Neural crest cell (in vitro differentiated cells): ENCODE measurements around the gene RNPEPL1. TPM values are rescaled to one million over a fixed set of nuclear protein-coding genes. Genes with fewer than 3 reads are reported as not detected.

Experiments
- DNase-seq: peaks from one replicate; pipeline ENCODE4 v3.0.0; 2021; ENCODE audit warnings: low read depth, mixed read lengths, low spot score
- H3K27ac Mint-ChIP-seq: one replicate; pipeline ENCODE4 v1.8.0; 2021; ENCODE audit warnings: mild to moderate bottlenecking, mixed read lengths; ENCODE audit not compliant: unreplicated experiment
- H3K27me3 Mint-ChIP-seq: 2 replicates; pipeline ENCODE4 v1.8.0; 2021; ENCODE audit warnings: low read depth, mild to moderate bottlenecking, mixed read lengths
- H3K36me3 Mint-ChIP-seq: 2 replicates; pipeline ENCODE4 v1.8.0; 2021; ENCODE audit warnings: low read depth, mild to moderate bottlenecking, mixed read lengths
- H3K4me1 Mint-ChIP-seq: 2 replicates; pipeline ENCODE4 v1.8.0; 2021; ENCODE audit warnings: mixed read lengths
- H3K4me3 Mint-ChIP-seq: one replicate; pipeline ENCODE4 v1.8.0; 2021; ENCODE audit warnings: mild to moderate bottlenecking, mixed read lengths
- H3K9me3 Mint-ChIP-seq: 2 replicates; pipeline ENCODE4 v1.8.0; 2021; ENCODE audit warnings: mixed read lengths
- CTCF ChIP-seq: fragments of 200-600 bp; sonication (generic); conservative IDR thresholded peaks from 2 replicates; pipeline ENCODE4 v1.5.0; 2021; ENCODE audit warnings: antibody characterized with exemption, mild to moderate bottlenecking
- total RNA-seq: library from RNA; stranded (reverse); gene quantifications from 2 replicates; pipeline ENCODE4 v1.2.1, GENCODE V29; 2021

The RNPEPL1 gene
- total RNA-seq, 1 donor from 2014 or later, result 36.1 TPM

GRCh38 chr2:240570531-240571313 lies 2.4 kb downstream of the RNPEPL1 start:
- Mint-ChIP-seq H3K27me3 (peaks cover 8% of the 10 kb centered on the region), H3K4me3 (peak overlapping the region; percentile 58), H3K36me3 (no peaks in the 10 kb centered on the region), H3K4me1 (peaks cover 16% of the 10 kb centered on the region), H3K27ac (no peak overlapping the region), H3K9me3 (no peaks in the 10 kb centered on the region)
- TF ChIP-seq CTCF, result no peak
- DNase-seq, result no peak

DNA sequence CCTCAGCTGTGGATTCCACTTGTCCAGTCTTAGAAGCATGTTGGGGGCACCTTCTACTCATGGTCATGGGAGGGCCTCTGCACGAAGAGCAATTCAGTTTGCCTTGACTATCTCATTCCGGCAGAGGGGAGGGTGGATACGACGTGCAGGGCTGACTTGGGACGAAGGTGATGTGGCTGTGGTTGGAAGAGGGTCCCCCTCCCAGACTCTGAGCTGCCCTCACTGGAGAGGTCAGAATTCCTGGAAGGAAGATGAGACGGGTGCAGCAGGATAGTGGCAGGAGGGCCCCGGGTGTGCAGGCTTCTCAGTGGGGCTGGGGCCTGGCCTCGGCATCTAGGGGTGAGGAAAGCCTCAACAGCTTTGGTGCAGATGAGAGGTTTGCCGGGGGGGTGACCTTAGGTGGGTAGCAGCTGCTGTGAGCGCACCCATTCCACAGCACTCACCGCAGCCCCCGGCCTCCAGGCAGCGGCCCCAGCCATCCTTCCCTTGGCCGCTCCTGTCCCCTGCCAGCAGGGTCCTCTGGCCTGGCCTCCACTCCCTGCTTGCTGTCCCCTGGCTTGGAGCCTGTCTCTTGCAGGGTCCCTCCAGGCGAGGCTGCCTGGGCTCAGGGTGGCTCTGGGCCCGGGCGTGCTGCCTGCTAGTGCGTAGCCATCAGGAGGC lies 3.2 kb downstream of the RNPEPL1 start:
- H3K4me3 Mint-ChIP-seq, result peak overlapping the region; percentile 58
- TF ChIP-seq CTCF, result no peak
- no peaks in the 10 kb centered on the region for H3K9me3 Mint-ChIP-seq
- no peak overlapping the region for H3K27ac Mint-ChIP-seq
- no peak for DNase-seq
- H3K4me1 Mint-ChIP-seq, result peaks cover 16% of the 10 kb centered on the region
- peaks cover 8% of the 10 kb centered on the region for H3K27me3 Mint-ChIP-seq
- H3K36me3 Mint-ChIP-seq, result no peaks in the 10 kb centered on the region

GRCh38 chr2:240572141-240573031 lies 4.1 kb downstream of the RNPEPL1 start:
- no peak for DNase-seq
- peak overlapping the region; percentile 15 for H3K4me3 Mint-ChIP-seq
- no peak for TF ChIP-seq CTCF
- peaks cover 12% of the 10 kb centered on the region for H3K4me1 Mint-ChIP-seq
- no peaks in the 10 kb centered on the region for H3K36me3 Mint-ChIP-seq
- H3K9me3 Mint-ChIP-seq, result no peaks in the 10 kb centered on the region
- H3K27me3 Mint-ChIP-seq, result peaks cover 4% of the 10 kb centered on the region
- no peak overlapping the region for H3K27ac Mint-ChIP-seq

- Mint-ChIP-seq H3K27ac (no peak overlapping the region), H3K9me3 (no peaks in the 10 kb centered on the region), H3K4me3 (no peak overlapping the region), H3K36me3 (no peaks in the 10 kb centered on the region), H3K27me3 (no peaks in the 10 kb centered on the region), H3K4me1 (peaks cover 7% of the 10 kb centered on the region)
- no peak for TF ChIP-seq CTCF
- no peak for DNase-seq
Measured at GRCh38 chr2:240573071-240573515, 4.8 kb downstream of the RNPEPL1 start.
